IMR-90 (cell line): ENCODE data around the gene SURF2. TPM values are rescaled to one million over a fixed set of nuclear protein-coding genes. Genes with fewer than 3 reads are reported as not detected.

Source experiments
- ATAC-seq: fragments of 200-7000 bp; cut with Tn5 transposase; 2 replicates; pipeline ENCODE4 v1.9.1; 2020; ENCODE audit warnings: low read depth, mild to moderate bottlenecking, moderate library complexity
- BruUV-seq: library from RNA; stranded (reverse); fragments of 400-500 nt; replicated peaks from 2 replicates; lab custom pipeline; 2021; lab: Mats Ljungman, UMichigan
- CTCF ChIA-PET: fragments of 300-600 bp; formaldehyde crosslinking; extraction: SDS; loops from one replicate; lab custom pipeline; 2021; ENCODE audit warnings: antibody characterized with exemption; lab: Yijun Ruan, JAX
- POLR2A ChIA-PET: fragments of 300-600 bp; sonication (Branson Sonifier 250); formaldehyde crosslinking; loops from one replicate; lab custom pipeline; 2022; ENCODE audit warnings: antibody characterized with exemption; ENCODE audit not compliant: unreplicated experiment; lab: Charles Lee
- DNase-seq: peaks from one replicate; pipeline ENCODE4 v3.0.0; 2013
- H2AFZ ChIP-seq: replicated peaks from 2 replicates; pipeline ENCODE3; 2013; ENCODE audit warnings: low read length, mild to moderate bottlenecking; ENCODE audit not compliant: poor library complexity
- H2AK5ac ChIP-seq: 2 replicates; pipeline ENCODE4 v1.6.1; 2013; ENCODE audit warnings: low read depth, low read length, inconsistent platforms
- H2AK9ac ChIP-seq: replicated peaks from 2 replicates; pipeline ENCODE3; 2013; ENCODE audit warnings: mild to moderate bottlenecking, low read depth, low read length, moderate library complexity; ENCODE audit not compliant: poor library complexity
- H2BK120ac ChIP-seq: 2 replicates; pipeline ENCODE4 v1.6.1; 2013; ENCODE audit warnings: low read depth, low read length, inconsistent platforms
- H2BK15ac ChIP-seq: 3 replicates; pipeline ENCODE4 v1.6.1; 2013; ENCODE audit warnings: low read depth, low read length, inconsistent platforms
- H2BK20ac ChIP-seq: 2 replicates; pipeline ENCODE4 v1.6.1; 2013; ENCODE audit warnings: low read depth, mild to moderate bottlenecking, inconsistent platforms, low read length, moderate library complexity
- H2BK5ac ChIP-seq: 2 replicates; pipeline ENCODE4 v1.6.1; 2013; ENCODE audit warnings: mild to moderate bottlenecking, low read depth, low read length, inconsistent platforms; ENCODE audit not compliant: poor library complexity, severe bottlenecking
- H3K14ac ChIP-seq: replicated peaks from 2 replicates; pipeline ENCODE4 v1.6.1; 2013; ENCODE audit warnings: low read depth, low read length, inconsistent platforms
- H3K18ac ChIP-seq: 2 replicates; pipeline ENCODE4 v1.6.1; 2013; ENCODE audit warnings: low read depth, low read length, control low read depth
- H3K23ac ChIP-seq: 2 replicates; pipeline ENCODE4 v1.6.1; 2013; ENCODE audit warnings: low read depth, low read length, inconsistent platforms
- H3K27ac ChIP-seq: 2 replicates; pipeline ENCODE4 v1.5.1; 2013; ENCODE audit warnings: mild to moderate bottlenecking, control low read depth, low read length; ENCODE audit not compliant: insufficient read depth
- H3K27me3 ChIP-seq: 2 replicates; pipeline ENCODE4 v1.6.1; 2013; ENCODE audit warnings: low read length; ENCODE audit not compliant: control insufficient read depth, insufficient read depth
- H3K36me3 ChIP-seq: 2 replicates; pipeline ENCODE4 v1.6.1; 2013; ENCODE audit warnings: low read length, mixed read lengths; ENCODE audit not compliant: control insufficient read depth, insufficient read depth
- H3K4ac ChIP-seq: 2 replicates; pipeline ENCODE4 v1.6.1; 2013; ENCODE audit warnings: low read depth, low read length, inconsistent platforms
- H3K4me1 ChIP-seq: 2 replicates; pipeline ENCODE4 v1.6.1; 2013; ENCODE audit warnings: low read length, mixed read lengths; ENCODE audit not compliant: control insufficient read depth, insufficient read depth
- H3K4me2 ChIP-seq: 2 replicates; pipeline ENCODE4 v1.6.1; 2013; ENCODE audit warnings: low read depth, mild to moderate bottlenecking, control low read depth, low read length, moderate library complexity
- H3K4me3 ChIP-seq: 2 replicates; pipeline ENCODE4 v1.5.1; 2013; ENCODE audit warnings: low read depth, mild to moderate bottlenecking, control low read depth, low read length, moderate library complexity; ENCODE audit not compliant: insufficient read depth
- H3K56ac ChIP-seq: 2 replicates; pipeline ENCODE4 v1.6.1; 2013; ENCODE audit warnings: low read length, inconsistent platforms; ENCODE audit not compliant: insufficient read depth; ENCODE audit errors: extremely low read depth
- H3K79me1 ChIP-seq, 2 experiments: 2 replicates each; pipeline ENCODE4 v1.6.1; 2013; ENCODE audit warnings: low read length in 2 of 2, inconsistent platforms in 1 of 2, low read depth in 1 of 2
- H3K9ac ChIP-seq: 2 replicates; pipeline ENCODE4 v1.6.1; 2013; ENCODE audit warnings: low read depth, low read length, control low read depth
- H3K9me1 ChIP-seq: 2 replicates; pipeline ENCODE4 v1.6.1; 2013; ENCODE audit warnings: low read length, inconsistent platforms; ENCODE audit not compliant: insufficient read depth
- H3K9me3 ChIP-seq: 2 replicates; pipeline ENCODE4 v1.6.1; 2013; ENCODE audit warnings: low read length; ENCODE audit not compliant: control insufficient read depth, insufficient read depth
- H4K20me1 ChIP-seq: 2 replicates; pipeline ENCODE4 v1.6.1; 2013; ENCODE audit warnings: low read length, inconsistent platforms; ENCODE audit not compliant: insufficient read depth
- H4K5ac ChIP-seq: 2 replicates; pipeline ENCODE4 v1.6.1; 2013; ENCODE audit warnings: mild to moderate bottlenecking, low read depth, low read length, control low read depth
- H4K8ac ChIP-seq, 2 experiments: 2 replicates each; pipeline ENCODE4 v1.6.1; 2013; ENCODE audit warnings: low read depth in 2 of 2, low read length in 2 of 2, control low read depth in 1 of 2, inconsistent platforms in 1 of 2
- H4K91ac ChIP-seq: 2 replicates; pipeline ENCODE4 v1.6.1; 2013; ENCODE audit warnings: low read depth, low read length, inconsistent platforms; ENCODE audit not compliant: insufficient read depth
- BHLHE40 ChIP-seq: fragments of 150-350 bp; IDR thresholded peaks from 2 replicates; pipeline ENCODE4 v1.6.1; 2016; ENCODE audit warnings: mild to moderate bottlenecking, low read depth, low read length
- CEBPB ChIP-seq: IDR thresholded peaks from 2 replicates; pipeline ENCODE4 v1.6.1; 2012; ENCODE audit warnings: low read depth, low read length, improper control_type of control experiment
- CHD1 ChIP-seq: IDR thresholded peaks from 2 replicates; pipeline ENCODE4 v1.6.1; 2012; ENCODE audit warnings: low read depth, low read length, improper control_type of control experiment
- CTCF ChIP-seq: conservative IDR thresholded peaks from 2 replicates; pipeline ENCODE4 v1.5.1; 2012; ENCODE audit warnings: mild to moderate bottlenecking, low read depth, low read length, improper control_type of control experiment
- ELK1 ChIP-seq: fragments of 150-350 bp; IDR thresholded peaks from 2 replicates; pipeline ENCODE4 v1.6.1; 2016; ENCODE audit warnings: low read depth, mild to moderate bottlenecking, low read length, moderate library complexity, borderline replicate concordance
- MAFK ChIP-seq: IDR thresholded peaks from 2 replicates; pipeline ENCODE4 v1.6.1; 2012; ENCODE audit warnings: low read depth, low read length, improper control_type of control experiment
- MAZ ChIP-seq: IDR thresholded peaks from 2 replicates; pipeline ENCODE4 v1.6.1; 2012; ENCODE audit warnings: low read depth, mild to moderate bottlenecking, low read length, improper control_type of control experiment, moderate library complexity, borderline replicate concordance
- MXI1 ChIP-seq: IDR thresholded peaks from 2 replicates; pipeline ENCODE4 v1.6.1; 2012; ENCODE audit warnings: low read depth, mild to moderate bottlenecking, low read length, moderate library complexity, borderline replicate concordance
- NFE2L2 ChIP-seq: fragments of 150-350 bp; IDR thresholded peaks from 2 replicates; pipeline ENCODE4 v1.6.1; 2016; ENCODE audit warnings: low read depth, mild to moderate bottlenecking, low read length
- POLR2A ChIP-seq: IDR thresholded peaks from 2 replicates; pipeline ENCODE4 v1.6.1; 2012; ENCODE audit warnings: mild to moderate bottlenecking, low read depth, low read length
- RAD21 ChIP-seq: IDR thresholded peaks from 2 replicates; pipeline ENCODE4 v1.6.1; 2012; ENCODE audit warnings: low read length, improper control_type of control experiment
- RCOR1 ChIP-seq: IDR thresholded peaks from 2 replicates; pipeline ENCODE4 v1.6.1; 2012; ENCODE audit warnings: mild to moderate bottlenecking, low read length, improper control_type of control experiment; ENCODE audit not compliant: insufficient replicate concordance
- RFX5 ChIP-seq: IDR thresholded peaks from 2 replicates; pipeline ENCODE4 v1.8.0; 2012; ENCODE audit warnings: low read depth, mild to moderate bottlenecking, low read length, moderate library complexity
- SMC3 ChIP-seq: fragments of 150-350 bp; IDR thresholded peaks from 2 replicates; pipeline ENCODE4 v1.6.1; 2016; ENCODE audit warnings: low read depth, mild to moderate bottlenecking, antibody characterized with exemption, low read length, moderate library complexity
- USF2 ChIP-seq: fragments of 150-350 bp; IDR thresholded peaks from 2 replicates; pipeline ENCODE4 v1.6.1; 2017; ENCODE audit warnings: mild to moderate bottlenecking, antibody characterized with exemption, low read length, low read depth
- WGBS, 2 experiments: methylation state at CpG; one replicate each; pipeline versions ENCODE4 v1.1.5 to v1.1.7; 2013; ENCODE audit warnings: missing lambda C conversion rate in 2 of 2; ENCODE audit not compliant: insufficient read length in 1 of 2; ENCODE audit errors: extremely low coverage in 2 of 2; 5-methylcytosine and 5-hydroxymethylcytosine counted together
- dilution Hi-C: fragments of 300-500 bp; cut with HindIII; formaldehyde crosslinking; loops from one replicate; pipeline ENCODE4 v1.14.3; 2018; ENCODE audit warnings: low sequenced_read_pairs; ENCODE audit not compliant: unreplicated experiment
- in situ Hi-C: fragments of 300-500 bp; cut with MboI; formaldehyde crosslinking; loops from 3 replicates; pipeline ENCODE4 v1.14.3; 2019; ENCODE audit warnings: low sequenced_read_pairs, inconsistent platforms, mixed read lengths
- intact Hi-C: fragments of 100-400 bp; cut with micrococcal nuclease; formaldehyde crosslinking; loops from 2 replicates; pipeline ENCODE4 v1.10.0; 2022
- polyA plus RNA-seq, 3 experiments: library from polyadenylated mRNA; depleted of rRNA; stranded (reverse); fragments of >200 nt; gene quantifications; 2 replicates each; pipeline ENCODE4 v1.2.3, GENCODE V29; 2012; ENCODE audit warnings: low replicate concordance in 1 of 3
- total RNA-seq: library from RNA; depleted of rRNA; stranded (reverse); fragments of >200 nt; gene quantifications from 2 replicates; pipeline ENCODE4 v1.2.3, GENCODE V29; 2012

SURF2 gene
- total and polyA plus RNA-seq, 2 of the 4 experiments (the other 2 are of a cell fraction) = 9.9 to 16.3 TPM

- Histone ChIP-seq H2AK5ac (no peak overlapping the region), H4K5ac (no peak overlapping the region), H3K27ac (no peak overlapping the region), H3K14ac (no peak overlapping the region), H3K56ac (no peak overlapping the region), H3K9me1 (no peaks in the 10 kb centered on the region), H3K36me3 (no peaks in the 10 kb centered on the region), H3K9me3 (no peaks in the 10 kb centered on the region), H2BK5ac (no peak overlapping the region), H2AFZ (no peak overlapping the region), H3K9ac (no peak overlapping the region), H4K8ac (no peak overlapping the region), H3K79me1 (no peaks in the 10 kb centered on the region), H4K20me1 (no peaks in the 10 kb centered on the region; the same call in 1 of the 2 replicates), H2BK120ac (no peak overlapping the region), H3K18ac (no peak overlapping the region), H3K27me3 (peaks cover 12% of the 10 kb centered on the region), H2BK20ac (no peak overlapping the region), H3K4ac (no peak overlapping the region), H3K4me3 (no peak overlapping the region), H4K91ac (no peak overlapping the region), H2AK9ac (no peak overlapping the region), H3K4me2 (no peak overlapping the region), H3K4me1 (no peaks in the 10 kb centered on the region), H3K23ac (no peak overlapping the region), H2BK15ac (no peak overlapping the region)
- 85% methylated on average over 4 of the region's 12 CpGs; no CpG with 5 or more reads in 1 of the 2 experiments for WGBS, 2 experiments
- TF ChIP-seq CEBPB = no peak
- TF ChIP-seq MAFK = no peak
- no peak for TF ChIP-seq USF2
- TF ChIP-seq MXI1 = no peak
- TF ChIP-seq ELK1 = no peak
- no peak for TF ChIP-seq MAZ
- no peak for TF ChIP-seq POLR2A
- no peak for TF ChIP-seq CHD1
- no peak for TF ChIP-seq SMC3
- TF ChIP-seq RCOR1 = no peak
- TF ChIP-seq CTCF = no peak
- no peak for TF ChIP-seq RAD21
- TF ChIP-seq NFE2L2 = no peak
- no peak for TF ChIP-seq BHLHE40
- TF ChIP-seq RFX5 = no peak
- DNase-seq (no peak), ATAC-seq (no peak)
- BruUV-seq = no TSS peak
- CTCF ChIA-PET = no interaction called here
- POLR2A ChIA-PET = no interaction called here
- in situ Hi-C loops = no loop called here
- dilution Hi-C loops = no loop called here
- intact Hi-C loops = no loop called here
Measured at GRCh38 chr9:133389025-133389557, 32.7 kb downstream of the SURF2 start.
